SK-N-SH treated with all-trans-retinoic acid at 6 μM for 48 hours (cell line): Measurements from ENCODE around the gene PDIA4.

Experiments
- GLIS3 ChIP-seq: fragments of 250-450 bp; sonication (Bioruptor Pico); IDR thresholded peaks from 2 replicates; pipeline ENCODE4 v1.5.0; 2020; ENCODE audit warnings: mild to moderate bottlenecking, moderate library complexity
- PPARA ChIP-seq: fragments of 250-450 bp; sonication (Bioruptor Pico); IDR thresholded peaks from 2 replicates; pipeline ENCODE4 v1.5.0; 2020; ENCODE audit warnings: mild to moderate bottlenecking, borderline replicate concordance
- RARB ChIP-seq: fragments of 250-450 bp; sonication (Bioruptor Pico); IDR thresholded peaks from 2 replicates; pipeline ENCODE4 v1.8.0; 2021; ENCODE audit warnings: mild to moderate bottlenecking, moderate library complexity
- TCF4 ChIP-seq: fragments of 250-450 bp; sonication (Bioruptor Pico); IDR thresholded peaks from 2 replicates; pipeline ENCODE4 v1.8.0; 2021; ENCODE audit warnings: mild to moderate bottlenecking, moderate library complexity, borderline replicate concordance
- ZC3H10 ChIP-seq: fragments of 250-450 bp; sonication (Bioruptor Pico); IDR thresholded peaks from 2 replicates; pipeline ENCODE4 v1.5.1; 2021; ENCODE audit warnings: mild to moderate bottlenecking, moderate library complexity
- ZFP30 ChIP-seq: fragments of 450-650 bp; formaldehyde crosslinking; IDR thresholded peaks from 2 replicates; pipeline ENCODE4 v1.5.0; 2022; ENCODE audit warnings: mild to moderate bottlenecking, moderate library complexity
- TF ChIP-seq, protein P1 (sequence below): fragments of 250-450 bp; sonication (Bioruptor Pico); IDR thresholded peaks from 2 replicates; pipeline ENCODE4 v1.8.0; 2020; ENCODE audit warnings: mild to moderate bottlenecking, moderate library complexity, borderline replicate concordance
- TF ChIP-seq, protein P2 (sequence below): fragments of 250-450 bp; sonication (Bioruptor Pico); IDR thresholded peaks from 2 replicates; pipeline ENCODE4 v1.5.1; 2020; ENCODE audit warnings: low read depth, mild to moderate bottlenecking, moderate library complexity
- TF ChIP-seq, protein P3 (sequence below): fragments of 250-450 bp; sonication (Bioruptor Pico); IDR thresholded peaks from 2 replicates; pipeline ENCODE4 v1.8.0; 2021; ENCODE audit warnings: low read depth, mild to moderate bottlenecking, moderate library complexity, borderline replicate concordance

DNA sequence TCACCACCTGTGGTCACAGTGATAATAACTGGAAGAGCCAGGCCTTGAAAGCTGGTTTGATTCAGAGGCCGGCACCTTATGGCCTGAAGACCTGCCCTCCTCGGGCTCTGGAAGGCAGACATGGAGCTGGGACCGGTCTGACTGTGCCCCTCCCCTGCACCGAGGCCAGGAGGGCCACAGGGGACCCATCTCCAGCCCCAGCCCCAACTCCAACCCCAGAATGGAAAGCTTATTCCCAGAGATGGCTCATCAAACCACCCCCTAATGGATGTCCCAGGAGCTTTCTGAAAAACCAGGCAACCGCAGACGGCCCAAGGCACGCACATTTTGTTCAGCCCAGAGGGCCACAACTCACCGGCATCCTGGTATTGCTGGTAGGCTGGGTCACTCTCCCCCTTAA, 16.8 kb downstream of the PDIA4 start:
- TF ChIP-seq RARB (no peak), ZFP30 (CRISPR knock-in tag) (no peak), ZC3H10 (CRISPR knock-in tag) (no peak), PPARA (CRISPR knock-in tag) (no peak), GLIS3 (CRISPR knock-in tag) (no peak), TCF4 (no peak)
- TF ChIP-seq, protein P1, sequence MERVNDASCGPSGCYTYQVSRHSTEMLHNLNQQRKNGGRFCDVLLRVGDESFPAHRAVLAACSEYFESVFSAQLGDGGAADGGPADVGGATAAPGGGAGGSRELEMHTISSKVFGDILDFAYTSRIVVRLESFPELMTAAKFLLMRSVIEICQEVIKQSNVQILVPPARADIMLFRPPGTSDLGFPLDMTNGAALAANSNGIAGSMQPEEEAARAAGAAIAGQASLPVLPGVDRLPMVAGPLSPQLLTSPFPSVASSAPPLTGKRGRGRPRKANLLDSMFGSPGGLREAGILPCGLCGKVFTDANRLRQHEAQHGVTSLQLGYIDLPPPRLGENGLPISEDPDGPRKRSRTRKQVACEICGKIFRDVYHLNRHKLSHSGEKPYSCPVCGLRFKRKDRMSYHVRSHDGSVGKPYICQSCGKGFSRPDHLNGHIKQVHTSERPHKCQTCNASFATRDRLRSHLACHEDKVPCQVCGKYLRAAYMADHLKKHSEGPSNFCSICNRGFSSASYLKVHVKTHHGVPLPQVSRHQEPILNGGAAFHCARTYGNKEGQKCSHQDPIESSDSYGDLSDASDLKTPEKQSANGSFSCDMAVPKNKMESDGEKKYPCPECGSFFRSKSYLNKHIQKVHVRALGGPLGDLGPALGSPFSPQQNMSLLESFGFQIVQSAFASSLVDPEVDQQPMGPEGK (CRISPR knock-in tag) = no peak
- TF ChIP-seq, protein P2, sequence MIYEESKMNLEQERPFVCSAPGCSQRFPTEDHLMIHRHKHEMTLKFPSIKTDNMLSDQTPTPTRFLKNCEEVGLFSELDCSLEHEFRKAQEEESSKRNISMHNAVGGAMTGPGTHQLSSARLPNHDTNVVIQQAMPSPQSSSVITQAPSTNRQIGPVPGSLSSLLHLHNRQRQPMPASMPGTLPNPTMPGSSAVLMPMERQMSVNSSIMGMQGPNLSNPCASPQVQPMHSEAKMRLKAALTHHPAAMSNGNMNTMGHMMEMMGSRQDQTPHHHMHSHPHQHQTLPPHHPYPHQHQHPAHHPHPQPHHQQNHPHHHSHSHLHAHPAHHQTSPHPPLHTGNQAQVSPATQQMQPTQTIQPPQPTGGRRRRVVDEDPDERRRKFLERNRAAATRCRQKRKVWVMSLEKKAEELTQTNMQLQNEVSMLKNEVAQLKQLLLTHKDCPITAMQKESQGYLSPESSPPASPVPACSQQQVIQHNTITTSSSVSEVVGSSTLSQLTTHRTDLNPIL = no peak
- TF ChIP-seq, protein P3, sequence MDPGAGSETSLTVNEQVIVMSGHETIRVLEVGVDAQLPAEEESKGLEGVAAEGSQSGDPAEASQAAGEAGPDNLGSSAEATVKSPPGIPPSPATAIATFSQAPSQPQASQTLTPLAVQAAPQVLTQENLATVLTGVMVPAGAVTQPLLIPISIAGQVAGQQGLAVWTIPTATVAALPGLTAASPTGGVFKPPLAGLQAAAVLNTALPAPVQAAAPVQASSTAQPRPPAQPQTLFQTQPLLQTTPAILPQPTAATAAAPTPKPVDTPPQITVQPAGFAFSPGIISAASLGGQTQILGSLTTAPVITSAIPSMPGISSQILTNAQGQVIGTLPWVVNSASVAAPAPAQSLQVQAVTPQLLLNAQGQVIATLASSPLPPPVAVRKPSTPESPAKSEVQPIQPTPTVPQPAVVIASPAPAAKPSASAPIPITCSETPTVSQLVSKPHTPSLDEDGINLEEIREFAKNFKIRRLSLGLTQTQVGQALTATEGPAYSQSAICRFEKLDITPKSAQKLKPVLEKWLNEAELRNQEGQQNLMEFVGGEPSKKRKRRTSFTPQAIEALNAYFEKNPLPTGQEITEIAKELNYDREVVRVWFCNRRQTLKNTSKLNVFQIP (CRISPR knock-in tag) = no peak
